ENCODE data around the gene GSK3A.
A peak's percentile ranks its signal among the peaks of the same experiment; 100 is the strongest.

The GSK3A gene

GRCh38 chr19:42212886-42213285, 29.5 kb downstream of the GSK3A start:
- POLR2A ChIA-PET = no interaction called here
- CTCF ChIA-PET = no interaction called here
- TF ChIP-seq CTCF (IDR thresholded peaks at IDR 0.05; ENCODE audit: insufficient read depth, low read length, missing control alignments) = no peak
- no peak for DNase-seq (ENCODE audit: low read depth, low spot score)
- H3K4me3 ChIP-seq (ENCODE audit: low read depth, low read length) = no peak overlapping the region

GRCh38 chr19:42208612-42209011, 33.8 kb downstream of the GSK3A start:
- CTCF ChIA-PET = interaction anchor here (1.4 to 1.8 kb wide), 2 partner anchors 8 to 32 kb away, joined by 4 to 8 read pairs; partner anchors contain the start of gene DEDD2

GRCh38 chr19:42207767-42208271, 34.6 kb downstream of the GSK3A start:
- POLR2A ChIA-PET = interaction anchor here (0.5 to 1.0 kb wide), 3 partner anchors 12 to 65 kb away, joined by 3 read pairs; partner anchors contain the start of gene GSK3A
- H3K4me3 ChIP-seq (ENCODE audit: low read depth, low read length) = no peak overlapping the region
- no peak for TF ChIP-seq CTCF (IDR thresholded peaks at IDR 0.05; ENCODE audit: insufficient read depth, low read length, missing control alignments)
- peak; percentile 40 for DNase-seq (ENCODE audit: low read depth, low spot score)
- CTCF ChIA-PET = interaction anchor here (1.4 to 3.1 kb wide), 5 partner anchors 9 to 99 kb away, joined by 4 to 16 read pairs (median 8); partner anchors contain the start of gene DEDD2

More at GRCh38 chr19:42208612-42209011, 33.8 kb downstream of the GSK3A start:
- H3K4me3 ChIP-seq (ENCODE audit: low read depth, low read length) = no peak overlapping the region
- DNase-seq (ENCODE audit: low read depth, low spot score) = no peak
- no peak for TF ChIP-seq CTCF (IDR thresholded peaks at IDR 0.05; ENCODE audit: insufficient read depth, low read length, missing control alignments)
- POLR2A ChIA-PET = no interaction called here

- TF ChIP-seq CTCF (IDR thresholded peaks at IDR 0.05; ENCODE audit: insufficient read depth, low read length, missing control alignments) = no peak
- ChIA-PET POLR2A (interaction anchor here (1.0 kb wide), 1 partner anchor 12 kb away, joined by 3 read pairs; no protein-coding TSS in a partner anchor), CTCF (interaction anchor here (1.4 to 3.1 kb wide), 5 partner anchors 10 to 98 kb away, joined by 4 to 16 read pairs (median 8); partner anchors contain the start of gene DEDD2)
- DNase-seq (ENCODE audit: low read depth, low spot score) = no peak
- no peak overlapping the region for H3K4me3 ChIP-seq (ENCODE audit: low read depth, low read length)
Observed at GRCh38 chr19:42206871-42207755, 35.3 kb downstream of the GSK3A start.

GRCh38 chr19:42204664-42205063, 37.7 kb downstream of the GSK3A start:
- ChIA-PET POLR2A (no interaction called here), CTCF (interaction anchor here (1.5 to 1.6 kb wide), 2 partner anchors 11 to 20 kb away, joined by 5 to 9 read pairs; no protein-coding TSS in a partner anchor)
- H3K4me3 ChIP-seq (ENCODE audit: low read depth, low read length) = no peak overlapping the region
- DNase-seq (ENCODE audit: low read depth, low spot score) = no peak
- no peak for TF ChIP-seq CTCF (IDR thresholded peaks at IDR 0.05; ENCODE audit: insufficient read depth, low read length, missing control alignments)

- no peak for TF ChIP-seq CTCF (IDR thresholded peaks at IDR 0.05; ENCODE audit: insufficient read depth, low read length, missing control alignments)
- DNase-seq (ENCODE audit: low read depth, low spot score) = no peak
- ChIA-PET POLR2A (interaction anchor here (0.6 kb wide), 1 partner anchor 117 kb away, joined by 3 read pairs; no protein-coding TSS in a partner anchor), CTCF (interaction anchor here (1.5 kb wide), 1 partner anchor 19 kb away, joined by 5 read pairs; no protein-coding TSS in a partner anchor)
- H3K4me3 ChIP-seq (ENCODE audit: low read depth, low read length) = no peak overlapping the region
Observed at GRCh38 chr19:42203700-42204099, 38.7 kb downstream of the GSK3A start.
